AG04449 (cell line): ENCODE results near the gene SNAP47.

Source experiments
- CTCF ChIA-PET: fragments of 350-600 bp; formaldehyde crosslinking; extraction: SDS; loops from one replicate; lab custom pipeline; 2021; ENCODE audit warnings: antibody characterized with exemption; lab: Yijun Ruan, JAX
- POLR2A ChIA-PET: fragments of 400-600, 350-600 bp; formaldehyde crosslinking; extraction: SDS; loops from one replicate; lab custom pipeline; 2020; ENCODE audit warnings: antibody characterized with exemption, inconsistent platforms; lab: Yijun Ruan, JAX
- DNase-seq: peaks from one replicate; pipeline ENCODE4 v3.0.0-alpha.2; 2010; ENCODE audit warnings: low read depth, low spot score
- H3K4me3 ChIP-seq: 2 replicates; pipeline ENCODE4 v1.5.1; 2011; ENCODE audit warnings: low read depth, mild to moderate bottlenecking, control low read depth, low read length
- CTCF ChIP-seq: IDR thresholded peaks from one replicate; pipeline ENCODE4 v1.5.1; 2011; ENCODE audit warnings: mild to moderate bottlenecking, moderate library complexity, low read length, control low read depth, inconsistent platforms; ENCODE audit not compliant: insufficient read depth; ENCODE audit errors: missing control alignments

Gene SNAP47

GRCh38 chr1:227793948-227794816 is 58.9 kb downstream of the SNAP47 start:
- no peak for TF ChIP-seq CTCF
- peak; percentile 71 for DNase-seq
- POLR2A ChIA-PET, result interaction anchor here (0.8 to 2.7 kb wide), 9 partner anchors 12 to 288 kb away, joined by 3 to 18 read pairs (median 5); partner anchors contain the start of genes ARF1 and WNT9A
- CTCF ChIA-PET, result interaction anchor here (0.9 to 1.5 kb wide), 6 partner anchors 9 to 160 kb away, joined by 3 to 5 read pairs (median 4); no protein-coding TSS in a partner anchor
- H3K4me3 ChIP-seq, result peak overlapping the region; percentile 34

GRCh38 chr1:227794817-227795192 is 59.6 kb downstream of the SNAP47 start:
- ChIA-PET CTCF (interaction anchor here (0.9 to 1.5 kb wide), 2 partner anchors 15 to 36 kb away, joined by 3 to 4 read pairs; no protein-coding TSS in a partner anchor), POLR2A (interaction anchor here (1.1 to 2.7 kb wide), 7 partner anchors 11 to 155 kb away, joined by 3 to 18 read pairs (median 6); partner anchors contain the start of gene WNT9A)
- DNase-seq, result no peak
- TF ChIP-seq CTCF, result no peak
- H3K4me3 ChIP-seq, result peak overlapping the region; percentile 34

GRCh38 chr1:227795732-227796131 is 60.5 kb downstream of the SNAP47 start:
- no peak overlapping the region for H3K4me3 ChIP-seq
- POLR2A ChIA-PET, result interaction anchor here (0.9 kb wide), 1 partner anchor 10 kb away, joined by 3 read pairs; no protein-coding TSS in a partner anchor
- TF ChIP-seq CTCF, result no peak
- CTCF ChIA-PET, result interaction anchor here (1.3 kb wide), 1 partner anchor 66 kb away, joined by 3 read pairs; no protein-coding TSS in a partner anchor
- no peak for DNase-seq

GRCh38 chr1:227796359-227796915 is 61.2 kb downstream of the SNAP47 start:
- CTCF ChIA-PET, result interaction anchor here (1.3 kb wide), 1 partner anchor 66 kb away, joined by 3 read pairs; no protein-coding TSS in a partner anchor
- POLR2A ChIA-PET, result no interaction called here
- DNase-seq, result no peak
- no peak overlapping the region for H3K4me3 ChIP-seq
- TF ChIP-seq CTCF, result no peak

GRCh38 chr1:227797144-227797543 is 61.9 kb downstream of the SNAP47 start:
- CTCF ChIA-PET, result no interaction called here
- POLR2A ChIA-PET, result no interaction called here
- TF ChIP-seq CTCF, result no peak
- no peak for DNase-seq
- H3K4me3 ChIP-seq, result no peak overlapping the region

- POLR2A ChIA-PET, result no interaction called here
- CTCF ChIA-PET, result no interaction called here
- no peak for DNase-seq
- TF ChIP-seq CTCF, result no peak
- no peak overlapping the region for H3K4me3 ChIP-seq
These were observed 62.4 kb downstream of the SNAP47 start for GRCh38 chr1:227797625-227798024.
